ENCODE data around the gene CYTH1.
"Not testable (repeated sequence)": the region's sequence is repeated elsewhere in the genome, so short reads cannot be mapped to it uniquely, and the experiment has no call there.

The CYTH1 gene

DNA sequence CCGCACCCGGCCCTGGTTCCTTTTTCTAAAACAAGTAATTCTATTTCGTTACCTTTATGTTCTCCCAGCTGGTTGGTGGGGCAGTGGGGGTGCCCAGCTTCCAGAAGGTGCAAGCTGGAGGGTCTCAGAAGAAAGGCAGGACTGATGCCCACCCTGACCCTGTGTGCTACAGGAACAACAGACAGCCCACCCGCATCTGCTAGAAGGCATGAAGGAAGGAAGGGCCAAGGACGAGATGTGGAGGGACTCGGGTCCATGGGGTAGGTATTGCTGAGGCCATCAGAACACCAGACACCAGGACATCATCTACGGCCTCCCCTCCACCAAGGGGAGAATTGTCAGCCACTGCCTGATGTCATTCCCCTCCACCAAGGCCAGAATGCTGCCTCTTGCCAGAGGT, 6.4 kb upstream of the CYTH1 start:
- no peak for DNase-seq (ENCODE audit: low read depth)

DNA sequence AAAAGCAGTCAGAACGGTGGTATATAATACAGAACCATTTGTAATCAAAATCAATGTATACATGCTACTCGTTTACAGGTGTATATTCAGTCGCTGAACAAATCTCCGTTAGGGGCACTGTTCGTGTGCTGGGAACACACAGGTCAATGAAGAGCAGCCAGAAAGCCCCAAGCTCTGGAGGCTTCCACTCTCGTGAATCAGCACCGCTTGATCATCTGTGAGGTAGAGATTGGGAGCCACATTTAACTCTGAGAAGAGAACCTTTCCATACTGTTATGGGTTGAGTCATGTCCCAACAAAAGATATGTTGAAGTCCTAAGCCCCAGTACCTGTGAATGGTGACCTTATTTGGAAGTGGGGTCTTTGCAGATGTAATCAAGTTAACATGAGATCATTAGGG, 5.4 kb upstream of the CYTH1 start:
- no peak for DNase-seq (ENCODE audit: low read depth)

DNA sequence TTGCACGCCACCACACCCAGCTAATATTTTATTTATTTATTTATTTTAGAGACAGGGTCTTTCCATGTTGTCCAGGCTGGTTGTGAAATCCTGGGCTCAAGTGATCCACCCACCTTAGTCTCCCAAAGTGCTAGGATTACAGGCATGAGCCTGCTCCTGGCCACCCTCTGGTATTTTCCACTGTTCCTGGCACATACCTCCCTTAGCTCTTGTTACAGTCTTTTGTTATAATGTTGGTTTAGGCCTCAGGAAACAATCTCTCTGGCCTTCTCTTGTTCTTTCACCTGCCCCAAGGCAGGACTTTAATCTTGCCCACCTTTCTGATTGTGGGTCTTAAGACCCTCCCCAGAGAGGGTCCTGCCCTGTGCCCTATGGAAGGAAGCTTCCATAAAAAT, 3.6 kb upstream of the CYTH1 start:
- DNase-seq (ENCODE audit: low read depth): no peak

DNA sequence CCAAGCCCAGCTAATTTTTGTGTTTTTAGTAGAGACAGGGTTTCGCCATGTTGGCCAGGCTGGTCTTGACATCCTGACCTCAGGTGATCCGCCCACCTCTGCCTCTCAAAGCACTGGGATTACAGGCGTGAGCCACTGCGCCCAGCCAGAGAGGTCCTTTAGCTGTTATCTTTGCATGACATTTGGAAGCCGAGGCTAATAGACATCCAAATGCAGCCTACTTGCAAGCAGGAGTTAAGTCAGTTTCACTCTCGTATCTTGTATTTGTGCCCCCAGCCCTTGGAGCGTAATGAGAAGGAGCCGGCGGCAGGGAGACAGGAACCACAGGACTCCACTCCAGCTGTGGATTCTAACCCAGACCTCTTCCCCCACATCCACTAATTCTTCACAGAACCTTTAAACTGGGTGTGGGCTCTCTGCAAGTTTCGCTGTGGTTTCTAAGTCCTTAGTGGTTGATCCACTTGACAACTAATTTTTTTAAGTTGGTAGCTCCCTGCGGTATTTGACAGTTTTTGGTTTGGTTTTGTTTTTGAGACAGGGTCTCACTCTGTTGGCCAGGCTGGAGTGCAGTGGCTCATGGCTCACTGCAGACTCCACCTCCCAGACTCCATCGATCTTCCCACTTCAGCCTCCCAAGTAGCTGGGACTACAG, 3.1 kb upstream of the CYTH1 start:
- DNase-seq (ENCODE audit: low read depth): no peak

DNA sequence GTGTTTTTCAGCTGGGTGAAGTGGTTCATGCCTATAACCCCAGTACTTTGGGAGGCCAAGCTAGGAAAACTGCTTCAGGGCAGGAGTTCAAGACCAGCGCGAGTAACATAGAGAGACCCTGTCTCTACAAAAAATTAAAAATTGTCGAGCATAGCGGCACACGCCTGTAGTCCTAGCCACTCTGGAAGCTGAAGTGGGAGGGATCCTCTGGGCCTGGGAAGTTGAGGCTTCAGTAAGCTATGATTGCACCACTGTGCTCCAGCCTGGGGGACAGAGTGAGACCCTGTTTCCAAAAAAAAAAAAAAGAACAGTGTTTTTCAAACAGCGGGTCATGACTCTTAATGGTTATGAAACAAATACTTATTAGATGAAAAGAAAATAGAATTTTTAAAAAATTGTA, 2.3 kb upstream of the CYTH1 start:
- no peak for DNase-seq (ENCODE audit: low read depth)

DNA sequence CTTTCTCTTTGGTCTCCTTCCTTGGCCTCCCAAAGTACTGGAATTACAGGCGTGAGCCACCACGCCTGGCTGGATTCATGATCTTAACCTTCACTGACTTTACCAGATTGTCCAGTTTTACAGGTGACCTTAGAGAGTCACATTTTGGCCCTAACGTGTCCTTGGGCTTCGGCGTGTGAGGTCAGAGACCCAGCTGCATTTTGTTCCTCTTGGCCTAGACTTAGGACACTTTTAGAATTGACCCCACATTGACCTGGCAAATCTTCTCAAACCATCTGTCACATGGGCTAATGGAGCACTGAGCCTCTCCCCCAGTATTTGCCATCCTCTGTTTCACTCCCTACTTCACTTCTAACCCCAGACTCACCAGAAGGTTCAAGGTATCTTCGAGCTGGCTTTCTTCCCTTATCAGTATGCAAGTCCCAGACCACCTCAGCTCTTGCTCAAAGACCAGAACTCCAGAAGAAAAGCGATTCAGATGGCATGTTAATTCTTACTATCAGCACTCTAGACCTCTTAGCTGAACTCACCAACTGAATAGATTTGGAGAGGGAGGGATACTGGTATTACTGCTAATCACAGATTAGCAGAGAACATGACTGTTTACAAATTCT, 1.7 kb upstream of the CYTH1 start:
- DNase-seq (ENCODE audit: low read depth): no peak

GRCh38 chr17:78781104-78781892, 775 bp downstream of the CYTH1 start:
- DNase-seq (ENCODE audit: low read depth): no peak

- DNase-seq (ENCODE audit: low read depth): no peak
These were observed 1.7 kb downstream of the CYTH1 start for GRCh38 chr17:78780335-78780734.

GRCh38 chr17:78779850-78780249, 2.2 kb downstream of the CYTH1 start:
- DNase-seq (ENCODE audit: low read depth): no peak

GRCh38 chr17:78779286-78779651, 2.8 kb downstream of the CYTH1 start:
- DNase-seq (ENCODE audit: low read depth): not testable (repeated sequence)

GRCh38 chr17:78777881-78778280, 4.2 kb downstream of the CYTH1 start:
- DNase-seq (ENCODE audit: low read depth): no peak

- no peak for DNase-seq (ENCODE audit: low read depth)
These were observed 7.0 kb downstream of the CYTH1 start for GRCh38 chr17:78774956-78775571.

GRCh38 chr17:78774453-78774852, 7.6 kb downstream of the CYTH1 start:
- DNase-seq (ENCODE audit: low read depth): no peak

GRCh38 chr17:78771758-78772382, 10.2 kb downstream of the CYTH1 start:
- no peak for DNase-seq (ENCODE audit: low read depth)

- DNase-seq (ENCODE audit: low read depth): no peak
These were observed 12.8 kb downstream of the CYTH1 start for GRCh38 chr17:78769196-78769773.

DNA sequence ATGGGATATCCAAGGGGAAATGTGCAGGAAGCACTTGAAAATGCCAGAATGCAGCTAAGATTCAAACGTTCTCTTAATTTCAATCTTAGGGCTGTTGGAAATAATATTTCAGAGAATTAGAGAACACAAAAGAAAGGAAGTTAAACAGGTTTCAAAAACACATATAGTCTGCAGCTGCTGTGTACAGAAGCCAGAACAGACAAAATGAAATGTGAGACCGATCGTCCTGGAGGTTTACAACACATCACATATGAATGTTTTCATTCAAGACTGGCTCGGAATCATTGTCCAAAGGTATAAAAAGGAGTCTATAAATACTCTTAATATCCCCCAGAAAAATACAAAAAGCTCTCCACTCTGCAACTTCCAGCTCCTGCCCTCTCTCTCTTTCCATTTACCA, 14.3 kb downstream of the CYTH1 start:
- no peak for DNase-seq (ENCODE audit: low read depth)

DNA sequence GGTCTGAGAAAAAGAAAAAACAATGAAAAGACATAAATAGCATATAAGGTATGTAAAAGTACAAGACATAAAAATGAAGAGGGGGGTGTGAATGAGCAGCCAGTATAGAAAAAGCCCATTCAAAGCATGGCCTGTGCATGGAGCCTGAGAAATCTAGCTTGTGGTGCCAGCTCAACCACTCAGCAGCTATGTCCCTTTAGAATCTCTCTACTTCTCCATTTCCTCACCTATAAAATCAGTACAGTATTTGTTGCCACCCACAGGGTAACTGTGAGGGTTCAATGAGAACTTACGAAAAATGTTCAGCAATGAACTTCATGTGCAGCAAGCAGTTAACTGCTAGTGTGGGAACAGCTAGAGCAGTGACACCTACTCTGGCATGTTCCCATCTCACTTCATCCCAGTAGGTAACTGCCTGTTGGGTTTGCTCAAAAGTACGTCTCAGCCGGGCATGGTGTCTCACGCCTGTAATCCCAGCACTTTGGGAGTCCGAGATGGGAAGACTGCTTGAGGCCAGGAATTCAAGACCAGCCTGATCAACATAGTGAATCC, 15.3 kb downstream of the CYTH1 start:
- DNase-seq (ENCODE audit: low read depth): no peak

DNA sequence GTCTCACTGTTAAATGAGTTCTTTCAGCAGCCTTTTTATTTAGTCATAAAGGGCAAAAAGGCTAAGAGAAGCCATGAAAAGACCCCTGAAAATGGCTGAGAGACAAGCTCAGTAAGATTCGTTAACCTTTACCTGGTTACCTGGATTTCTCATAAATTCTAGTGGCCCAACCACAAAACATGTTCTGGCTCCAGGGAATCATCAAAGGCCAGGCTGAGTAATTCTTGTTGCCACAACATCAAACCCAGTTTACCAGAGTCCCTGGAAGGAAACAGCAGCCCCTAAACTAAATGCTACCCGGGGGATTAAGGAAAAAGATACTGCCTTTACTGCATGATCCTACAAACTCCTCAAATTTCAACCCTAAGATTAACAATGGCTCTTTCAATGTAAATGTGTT, 15.8 kb downstream of the CYTH1 start:
- DNase-seq (ENCODE audit: low read depth): no peak

GRCh38 chr17:78765821-78766220, 16.3 kb downstream of the CYTH1 start:
- no peak for DNase-seq (ENCODE audit: low read depth)

- no peak for DNase-seq (ENCODE audit: low read depth)
These were observed 17.2 kb downstream of the CYTH1 start for GRCh38 chr17:78764871-78765270.

DNA sequence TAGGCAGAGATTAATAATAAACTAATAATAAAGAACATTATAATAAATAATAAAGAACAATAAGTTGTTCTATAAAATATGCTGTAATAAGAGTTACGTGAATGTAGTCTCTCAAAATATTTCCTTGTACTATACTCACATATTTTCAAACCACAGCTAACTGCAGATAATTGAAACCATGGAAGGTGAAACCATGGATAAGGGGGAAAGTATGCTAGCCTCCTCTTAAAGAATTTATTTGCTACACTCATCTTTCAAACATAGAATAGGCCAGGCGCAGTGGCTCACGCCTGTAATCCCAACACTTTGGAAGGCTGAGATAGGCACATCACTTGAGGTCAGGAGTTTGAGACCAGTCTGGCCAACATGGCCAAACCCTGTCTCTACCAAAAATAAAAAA, 18.5 kb downstream of the CYTH1 start:
- no peak for DNase-seq (ENCODE audit: low read depth)

Measured in stimulated activated CD8-positive, alpha-beta memory T cell treated with anti-CD3 and anti-CD28 coated beads, Interleukin-15, amount 100 ng/mL, for 1 hour (primary cell).